GM21576 (cell line): ENCODE results near the gene MLF2.
"Not testable (repeated sequence)": the region's sequence is repeated elsewhere in the genome, so short reads cannot be mapped to it uniquely, and the experiment has no call there.

ENCODE experiments used
- ATAC-seq: cut with Tn5 transposase; IDR thresholded peaks from one replicate; pipeline ENCODE4 v1.9.1; 2021; ENCODE audit warnings: mild to moderate bottlenecking, moderate library complexity; ENCODE audit not compliant: unreplicated experiment

Gene MLF2

DNA sequence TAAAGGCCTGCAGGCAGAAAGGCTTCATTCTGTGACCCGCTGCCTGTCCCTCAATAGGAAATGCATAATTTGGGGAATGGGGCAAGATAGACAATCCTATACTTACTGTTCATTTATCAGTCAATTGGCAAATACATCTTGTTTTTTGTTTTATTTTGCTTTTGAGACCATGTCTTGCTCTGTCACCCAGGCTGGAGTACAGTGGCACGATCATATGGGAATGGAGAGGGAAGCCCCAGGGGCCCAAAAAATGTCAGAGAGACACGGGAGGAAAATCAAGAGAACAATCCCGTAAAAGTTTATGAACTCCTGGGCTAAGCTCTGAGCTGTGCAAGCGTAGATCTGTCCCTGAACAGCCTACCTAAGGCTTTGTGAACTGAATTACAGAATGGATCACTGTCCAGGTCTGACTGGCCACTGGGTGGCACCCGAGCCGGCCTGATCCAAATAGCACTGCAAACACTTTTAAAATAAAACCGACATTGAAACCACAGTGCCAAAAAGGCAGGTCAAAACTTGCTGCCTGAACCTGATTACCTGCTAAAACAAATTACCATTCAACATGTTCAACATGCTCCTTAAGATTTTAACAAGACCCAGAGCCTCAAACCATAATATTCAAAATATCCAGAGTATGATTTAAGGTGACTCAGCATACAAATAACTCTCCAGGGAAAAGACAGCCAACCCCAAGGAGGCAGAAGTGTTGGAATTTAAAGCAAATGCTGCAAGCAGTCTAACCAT lies 17.3 kb downstream of the MLF2 start:
- no peak for ATAC-seq

DNA sequence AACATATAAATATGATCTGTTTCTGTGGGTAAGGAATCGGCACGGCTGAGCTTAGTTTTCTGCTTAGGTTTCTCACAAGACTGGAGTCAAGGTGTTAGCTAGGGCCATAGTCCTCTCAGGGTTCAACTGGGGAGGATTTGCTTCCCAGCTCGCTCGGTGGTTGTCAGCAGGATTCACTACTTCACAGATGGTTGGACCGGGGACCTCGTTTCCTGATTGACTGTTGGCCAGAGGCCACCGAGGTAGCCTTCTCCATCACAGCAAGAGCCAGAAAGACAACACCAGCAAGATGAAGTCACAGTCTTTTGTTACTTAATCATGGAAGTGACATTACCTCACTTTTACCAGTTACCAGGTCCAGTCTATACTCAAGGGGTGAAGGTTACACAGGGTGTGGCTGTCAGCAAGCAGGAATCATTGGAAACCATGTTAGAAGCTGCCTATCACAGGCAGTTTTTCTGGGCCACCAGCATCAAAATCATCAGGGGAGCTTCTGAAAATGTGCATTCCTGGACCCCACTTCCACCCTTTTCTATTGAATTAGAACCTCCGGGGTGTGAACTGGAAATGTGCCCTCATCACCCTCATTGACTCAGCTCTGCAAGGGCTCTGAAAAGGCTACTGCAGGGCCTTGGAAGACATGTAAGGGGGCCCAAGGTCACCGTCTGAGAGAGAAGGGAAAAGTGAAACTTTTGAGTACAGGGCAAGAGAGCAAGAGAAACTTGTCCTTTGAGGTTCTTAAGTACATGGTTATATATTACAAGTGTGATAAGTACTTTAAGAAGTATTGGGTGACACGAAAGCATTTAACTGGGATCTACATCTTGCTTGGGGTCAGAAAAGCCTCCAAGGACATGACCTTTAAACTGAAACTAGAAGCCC lies 18.2 kb downstream of the MLF2 start:
- no peak for ATAC-seq

DNA sequence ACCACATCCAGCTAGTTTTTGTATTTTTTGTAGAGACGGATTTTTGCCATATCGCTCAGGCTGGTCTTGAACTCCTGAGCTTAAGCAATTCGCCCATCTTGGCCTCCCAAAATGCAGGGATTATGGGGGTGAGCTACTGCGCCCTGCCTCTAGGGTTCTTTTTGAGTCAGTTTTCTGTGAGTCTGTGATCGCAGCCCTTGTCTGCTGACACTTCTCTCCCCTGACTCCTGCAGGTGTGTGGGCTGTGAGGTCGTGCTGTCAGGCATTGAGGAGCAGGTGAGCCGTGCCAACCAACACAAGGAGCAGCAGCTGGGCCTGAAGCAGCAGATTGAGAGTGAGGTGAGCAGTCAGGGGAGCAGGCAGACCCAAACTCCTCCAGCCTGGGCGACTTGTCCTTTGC lies 22.8 kb downstream of the MLF2 start:
- ATAC-seq = no peak

DNA sequence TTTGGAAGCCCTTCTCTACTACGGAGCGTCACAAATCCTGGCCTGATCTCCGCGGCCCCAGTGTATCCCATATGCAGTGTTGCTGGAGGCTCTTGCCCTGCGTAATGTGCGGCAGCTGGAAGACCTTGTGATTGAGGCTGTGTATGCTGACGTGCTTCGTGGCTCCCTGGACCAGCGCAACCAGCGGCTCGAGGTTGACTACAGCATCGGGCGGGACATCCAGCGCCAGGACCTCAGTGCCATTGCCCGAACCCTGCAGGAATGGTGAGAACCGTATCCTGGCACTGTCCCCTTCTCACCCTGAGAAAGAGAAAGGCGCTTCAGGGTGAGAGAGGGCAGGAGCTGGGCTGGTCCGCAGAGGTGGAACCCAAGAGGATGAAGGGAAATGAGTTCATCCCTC lies 23.8 kb downstream of the MLF2 start:
- no peak for ATAC-seq

DNA sequence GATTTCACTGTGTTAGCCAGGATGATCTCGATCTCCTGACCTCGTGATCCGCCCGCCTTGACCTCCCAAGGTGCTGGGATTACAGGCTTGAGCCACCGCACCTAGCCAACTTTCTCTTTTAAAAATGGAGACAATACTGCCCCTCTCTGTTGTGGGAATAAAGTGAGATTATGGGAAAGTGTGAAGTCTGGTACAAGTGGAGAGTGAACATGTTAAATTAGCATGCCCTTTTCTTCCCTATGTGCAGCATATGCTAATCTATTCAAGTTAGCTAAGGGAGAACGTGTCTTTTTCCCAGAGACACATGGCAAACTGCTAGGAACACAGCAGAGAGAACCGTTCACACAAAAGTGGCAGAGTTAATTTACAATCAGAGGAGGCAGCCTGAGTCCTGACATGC lies 27.6 kb downstream of the MLF2 start:
- ATAC-seq = no peak

DNA sequence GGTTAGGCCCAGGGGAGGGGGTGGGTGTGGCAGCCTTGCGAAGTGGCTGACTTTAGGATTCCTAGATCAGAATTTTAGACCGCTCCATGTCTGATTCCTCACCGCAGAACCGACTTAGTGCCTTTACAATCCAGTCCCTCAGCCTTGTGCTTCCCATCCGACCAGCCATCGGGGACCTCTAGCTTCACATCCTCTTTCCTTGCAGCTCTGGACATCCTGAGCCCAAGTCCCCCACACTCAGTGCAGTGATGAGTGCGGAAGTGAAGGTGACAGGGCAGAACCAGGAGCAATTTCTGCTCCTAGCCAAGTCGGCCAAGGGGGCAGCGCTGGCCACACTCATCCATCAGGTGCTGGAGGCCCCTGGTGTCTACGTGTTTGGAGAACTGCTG lies 28.5 kb downstream of the MLF2 start:
- ATAC-seq = peak; percentile 28

DNA sequence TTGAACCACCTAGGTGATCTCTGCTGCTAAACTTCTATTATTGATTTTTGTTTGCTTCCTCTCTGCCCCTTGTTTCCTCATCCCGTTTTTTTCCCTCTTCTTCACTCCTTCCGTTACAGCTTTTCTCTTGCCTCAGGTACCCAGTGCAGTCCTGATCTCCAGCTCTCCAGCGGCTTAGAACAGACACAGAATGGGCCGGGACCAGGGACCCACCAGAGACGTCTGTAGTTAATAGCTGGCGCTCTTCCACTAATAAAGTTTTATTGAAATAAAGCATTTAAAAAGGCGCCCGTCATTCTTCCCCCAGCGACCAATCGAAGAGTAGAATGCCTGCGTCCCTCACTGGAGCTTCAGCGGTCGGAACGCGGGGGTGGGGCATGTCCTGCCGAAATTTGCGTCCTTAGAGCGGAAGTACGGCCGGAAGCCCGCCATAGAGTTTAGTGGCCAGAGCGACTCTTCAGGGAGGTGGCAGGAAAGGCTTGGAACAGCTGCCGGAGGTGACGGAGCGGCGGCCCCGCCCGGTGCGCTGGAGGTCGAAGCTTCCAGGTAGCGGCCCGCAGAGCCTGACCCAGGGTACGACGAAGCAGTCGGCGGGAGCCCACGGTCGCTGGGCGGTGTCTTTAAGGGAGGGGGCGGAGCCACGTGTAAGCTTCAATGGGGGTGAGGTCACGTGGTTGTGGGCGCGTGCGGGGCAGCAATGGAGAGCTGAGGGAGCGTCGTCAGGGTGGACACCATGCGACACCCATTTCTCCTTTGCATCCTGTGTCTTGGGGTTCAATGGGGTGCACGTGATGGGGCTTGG lies 29.1 kb downstream of the MLF2 start, which contains the start of gene COPS7A:
Gene COPS7A (plus strand): TSS at position 440 of the 802 bp plus-strand sequence. CDS start 611 bp downstream, outside the sequence.
- ATAC-seq = peak; percentile 85

DNA sequence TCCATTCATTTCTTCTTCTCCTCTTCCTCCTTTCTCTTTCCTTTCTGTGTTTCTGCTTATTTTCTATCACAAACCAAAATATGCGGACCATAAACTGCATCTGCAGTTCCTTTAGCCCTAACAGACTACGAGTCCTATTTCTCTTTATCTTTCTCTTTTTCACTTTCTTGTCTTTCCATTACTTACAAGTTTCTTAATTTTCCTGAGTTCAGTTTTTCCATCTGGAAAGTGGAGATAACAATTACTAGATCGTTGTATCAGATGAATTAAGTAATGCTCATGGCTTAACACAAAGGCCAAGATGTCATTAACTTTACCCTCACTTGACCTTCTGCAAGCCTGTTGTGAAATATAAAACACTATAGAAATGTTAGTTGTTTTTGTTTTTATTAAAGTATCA lies 30.1 kb downstream of the MLF2 start:
- ATAC-seq = no peak

DNA sequence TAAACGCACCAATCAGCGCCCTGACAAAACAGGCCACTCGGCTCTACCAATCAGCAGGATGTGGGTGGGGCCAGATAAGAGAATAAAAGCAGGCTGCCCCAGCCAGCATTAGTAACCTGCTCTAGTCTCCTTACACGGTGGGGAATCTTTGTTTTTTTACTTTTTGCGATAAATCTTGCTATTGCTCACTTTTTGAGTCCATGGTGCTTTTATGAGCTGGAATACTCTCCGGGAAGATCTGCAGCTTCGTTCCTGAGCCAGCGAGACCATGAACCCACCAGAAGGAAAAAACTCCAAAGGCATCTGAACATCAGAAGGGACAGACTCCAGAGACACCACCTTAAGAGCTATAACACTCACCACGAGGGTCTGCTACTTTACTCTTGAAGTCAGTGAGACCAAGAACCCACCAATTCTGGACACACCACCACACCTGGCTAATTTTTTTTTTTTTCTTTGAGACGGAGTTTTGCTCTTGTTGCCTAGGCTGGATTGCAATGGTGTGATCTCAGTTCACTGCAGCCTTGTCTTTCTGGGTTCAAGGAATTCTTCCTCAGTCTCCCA lies 36.0 kb downstream of the MLF2 start:
- ATAC-seq = no peak

DNA sequence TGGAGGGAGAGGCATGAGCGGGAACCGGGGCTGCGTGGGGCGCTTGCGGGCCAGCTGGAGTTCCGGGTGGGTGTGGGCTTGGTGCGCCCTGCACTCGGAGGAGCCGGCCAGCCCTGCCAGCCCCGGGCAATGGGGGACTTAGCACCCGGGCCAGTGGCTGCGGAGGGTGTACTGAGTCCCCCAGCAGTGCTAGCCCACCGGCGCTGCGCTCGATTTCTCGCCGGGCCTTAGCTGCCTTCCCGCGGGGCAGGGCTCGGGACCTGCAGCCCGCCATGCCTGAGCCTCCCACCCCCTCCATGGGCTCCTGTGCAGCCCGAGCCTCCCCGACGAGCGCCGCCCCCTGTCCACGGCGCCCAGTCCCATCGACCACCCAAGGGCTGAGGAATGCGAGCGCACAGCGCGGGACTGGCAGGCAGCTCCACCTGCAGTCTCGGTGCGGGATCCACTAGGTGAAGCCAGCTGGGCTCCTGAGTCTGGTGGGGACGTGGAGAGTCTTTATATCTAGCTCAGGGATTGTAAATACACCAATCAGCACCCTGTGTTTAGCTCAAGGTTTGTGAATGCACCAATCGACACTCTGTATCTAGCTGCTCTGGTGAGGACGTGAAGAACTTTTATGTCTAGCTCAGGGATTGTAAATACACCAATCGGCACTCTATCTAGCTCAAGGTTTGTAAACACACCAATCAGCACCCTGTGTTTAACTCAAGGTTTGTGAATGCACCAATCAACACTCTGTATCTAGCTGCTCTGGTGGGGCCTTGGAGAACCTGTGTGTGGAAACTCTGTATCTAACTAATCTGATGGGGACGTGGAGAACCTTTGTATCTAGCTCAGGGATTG lies 36.7 kb downstream of the MLF2 start:
- not testable (repeated sequence) for ATAC-seq

DNA sequence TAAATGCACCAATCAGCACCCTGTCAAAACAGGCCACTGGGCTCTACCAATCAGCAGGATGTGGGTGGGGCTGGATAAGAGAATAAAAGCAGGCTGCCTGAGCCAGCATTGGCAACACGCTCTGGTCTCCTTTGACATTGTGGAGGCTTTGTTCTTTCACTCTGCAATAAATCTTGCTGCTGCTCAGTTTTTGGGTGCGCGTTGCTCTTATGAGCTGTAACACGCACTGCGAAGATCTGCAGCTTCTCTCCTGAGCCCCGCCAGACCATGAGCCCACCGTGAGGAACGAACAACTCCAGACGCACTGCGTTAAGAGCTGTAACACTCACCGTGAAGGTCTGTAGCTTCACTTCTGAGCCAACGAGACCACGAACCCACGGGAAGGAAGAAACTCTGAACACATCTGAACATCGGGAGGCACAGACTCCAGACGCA lies 44.0 kb downstream of the MLF2 start:
- no peak for ATAC-seq

DNA sequence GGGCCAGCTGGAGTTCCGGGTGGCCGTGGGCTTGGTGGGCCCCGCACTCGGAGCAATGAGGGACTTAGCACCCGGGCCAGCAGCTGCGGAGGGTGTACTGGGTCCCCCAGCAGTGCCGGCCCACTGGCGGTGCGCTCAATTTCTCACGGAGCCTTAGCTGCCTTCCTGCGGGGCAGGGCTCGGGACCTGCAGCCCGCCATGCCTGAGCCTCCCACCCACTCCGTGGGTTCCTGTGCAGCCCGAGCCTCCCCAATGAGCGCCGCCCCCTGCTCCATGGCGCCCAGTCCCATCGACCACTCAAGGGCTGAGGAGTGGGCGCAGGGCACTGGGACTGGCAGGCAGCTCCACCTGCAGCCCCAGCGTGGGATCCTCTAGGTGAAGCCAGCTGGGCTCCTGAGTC lies 44.6 kb downstream of the MLF2 start:
- ATAC-seq = not testable (repeated sequence)

DNA sequence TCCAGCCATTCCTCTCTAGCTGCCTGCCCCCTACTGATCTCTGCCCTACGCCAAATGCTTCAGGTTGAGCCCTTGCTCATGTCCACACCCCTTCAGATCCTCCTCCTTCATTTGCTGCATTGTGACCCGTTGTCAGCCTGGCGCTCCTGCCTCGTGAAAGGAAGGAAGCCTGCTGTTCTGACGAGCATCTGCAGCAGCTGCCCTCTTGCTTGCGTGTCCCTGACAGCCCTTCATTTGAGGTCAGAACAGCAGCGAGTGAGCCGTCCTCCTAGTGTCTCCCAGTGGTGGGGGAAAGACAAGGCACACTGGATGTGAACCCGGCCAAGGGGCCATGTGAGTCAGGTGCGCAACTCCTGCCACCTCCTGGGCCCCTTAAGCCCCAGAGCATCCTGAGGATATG lies 49.3 kb downstream of the MLF2 start:
- ATAC-seq = no peak

DNA sequence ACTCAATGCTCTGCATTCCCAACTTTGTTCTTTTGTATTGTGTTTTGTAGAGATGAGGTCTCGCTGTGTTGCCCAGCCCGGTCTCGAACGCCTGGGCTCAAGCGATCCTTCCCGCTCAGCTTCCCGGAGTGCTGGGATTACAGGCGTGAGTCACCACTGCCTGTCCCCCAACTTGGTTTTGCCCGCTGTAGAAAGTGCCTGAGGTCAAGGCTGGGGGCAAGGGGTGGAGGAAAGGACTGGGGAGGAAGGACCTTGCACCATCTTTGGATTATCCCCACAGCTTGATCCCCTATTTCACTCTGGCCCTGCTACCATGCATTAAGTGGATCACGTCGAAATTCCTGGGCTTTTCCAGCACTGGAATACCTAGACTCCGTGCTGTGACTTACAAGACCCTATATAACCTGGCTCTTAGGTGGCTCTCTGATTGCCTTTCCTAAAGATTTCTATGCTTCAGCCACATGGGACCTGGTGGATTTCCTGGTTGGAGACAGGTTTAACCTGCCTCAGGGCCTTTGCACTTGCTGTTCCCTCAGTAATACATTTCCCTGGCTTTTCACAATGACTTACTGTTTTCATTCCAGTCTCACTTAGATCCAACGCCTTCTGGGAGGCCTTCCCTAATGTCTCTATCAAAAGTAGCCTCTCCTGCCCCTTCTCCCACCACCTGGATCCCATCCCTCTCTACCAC lies 51.7 kb downstream of the MLF2 start:
- ATAC-seq = no peak

DNA sequence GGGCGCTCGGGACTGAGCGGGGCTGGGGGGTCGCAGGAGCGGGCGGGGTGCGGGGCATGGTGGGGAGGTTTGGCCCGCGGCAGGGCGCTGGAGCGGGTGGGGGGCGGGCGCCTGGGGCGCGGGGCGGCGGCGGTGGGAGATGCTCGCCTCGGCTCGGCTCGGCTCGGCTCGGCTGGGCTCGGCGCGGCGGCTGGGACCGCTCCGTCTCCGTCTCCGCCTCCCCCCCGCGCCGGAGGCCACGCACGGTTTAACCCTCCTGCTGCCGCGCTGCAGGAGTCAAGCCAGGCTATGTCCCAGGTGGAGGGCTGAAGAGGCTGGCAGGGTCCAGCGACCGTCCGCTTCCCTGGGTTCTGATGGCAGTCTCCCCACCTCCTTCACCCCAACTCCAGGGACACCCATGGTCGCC lies 52.3 kb downstream of the MLF2 start, which contains the start of gene PIANP:
Gene PIANP (minus strand): TSS at position 170 of the 406 bp plus-strand sequence. CDS start 2,754 bp downstream, outside the sequence.
- ATAC-seq = no peak

DNA sequence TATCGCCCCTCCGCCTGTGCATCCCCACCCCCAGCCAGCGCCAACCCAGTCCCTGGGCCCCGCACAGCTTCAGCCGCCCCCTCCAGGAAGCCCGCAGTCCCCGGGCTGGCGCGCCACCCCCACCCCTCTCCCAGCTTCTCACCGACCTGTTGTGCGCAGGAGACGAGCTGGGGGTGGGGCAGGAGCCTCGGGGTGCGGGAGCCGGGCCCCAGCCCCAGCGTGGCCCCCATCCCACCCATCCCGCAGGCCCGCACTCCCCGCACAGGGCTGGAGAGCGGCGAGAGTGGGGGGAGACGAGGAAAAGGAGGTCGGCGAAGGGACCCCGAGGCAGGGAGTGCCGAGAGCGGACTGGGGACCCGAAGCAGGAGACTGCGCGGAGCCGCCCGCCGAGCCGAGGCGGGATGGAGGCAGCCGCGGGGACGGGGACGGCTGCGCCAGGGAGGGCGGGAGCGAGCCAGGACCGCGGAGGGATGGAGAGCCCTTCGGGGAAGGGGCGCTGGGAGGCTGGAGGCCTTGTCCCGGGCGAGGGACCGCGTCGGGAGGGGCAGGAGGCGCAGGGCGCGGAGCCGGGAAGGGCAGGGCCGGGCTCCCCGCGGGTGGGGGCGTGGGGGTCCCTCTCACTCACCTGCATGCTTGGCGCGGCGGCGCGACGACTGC lies 52.8 kb downstream of the MLF2 start:
- ATAC-seq = no peak

DNA sequence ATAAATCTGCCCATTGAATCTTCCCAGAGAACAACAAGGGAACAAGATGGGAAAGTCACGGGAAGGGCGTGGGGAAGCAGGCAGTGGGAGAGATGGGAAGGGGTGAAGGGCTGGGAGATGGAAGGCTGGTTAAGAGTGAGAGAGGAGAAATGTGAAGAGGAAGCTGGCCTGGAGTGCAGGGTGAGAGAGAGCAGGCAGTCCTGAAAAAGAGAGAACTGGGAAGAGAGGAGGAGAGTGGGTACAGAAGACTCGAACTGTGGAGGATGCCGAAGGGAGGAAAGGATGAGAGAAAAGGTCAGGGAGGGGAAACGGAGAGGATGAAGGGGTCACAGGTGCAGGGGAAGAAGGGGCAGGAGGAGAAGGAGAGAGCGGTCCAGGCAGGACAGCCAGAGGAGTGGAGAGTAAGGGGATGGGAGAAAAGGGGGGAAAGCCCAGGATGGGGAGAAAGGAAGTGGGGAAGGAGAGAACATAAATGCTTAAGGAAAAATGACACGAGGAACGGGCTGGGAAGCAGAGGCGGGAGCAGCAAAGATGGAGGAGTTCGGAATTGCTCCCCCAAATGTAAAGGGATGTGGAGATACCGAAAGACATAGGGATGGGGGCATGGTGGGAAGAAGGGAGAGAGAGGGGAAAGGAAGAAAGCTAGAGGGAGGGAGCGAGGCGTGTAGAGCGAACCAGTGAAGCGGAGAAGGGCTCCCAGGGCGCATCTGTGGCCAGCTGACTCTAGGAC lies 53.5 kb downstream of the MLF2 start:
- ATAC-seq = no peak
